Activated T-helper 1 cell treated with anti-CD3 and anti-CD28 coated beads, Interleukin-12 subunit alpha, Interleukin-12 subunit beta, Interleukin-2, Interleukin-4 antibody, amounts not matched to agents 30 ng/mL and 10 ng/mL and 1 ng/mL, durations not matched to agents 14 hours and 24 hours and 36 hours (primary cell): ENCODE data around the gene CYP8B1. TPM values are rescaled to one million over a fixed set of nuclear protein-coding genes. Genes with fewer than 3 reads are reported as not detected.

ENCODE experiments used
- DNase-seq: peaks from one replicate; pipeline ENCODE4 v3.0.0; 2021; ENCODE audit warnings: low spot score
- H3K27ac Mint-ChIP-seq: one replicate; pipeline ENCODE4 v1.8.0; 2021; ENCODE audit warnings: mild to moderate bottlenecking, mixed read lengths
- H3K27me3 Mint-ChIP-seq: one replicate; pipeline ENCODE4 v1.8.0; 2022; ENCODE audit warnings: mild to moderate bottlenecking, moderate library complexity, mixed read lengths; ENCODE audit not compliant: insufficient read depth
- H3K36me3 Mint-ChIP-seq: one replicate; pipeline ENCODE4 v1.8.0; 2021; ENCODE audit warnings: low read depth, mixed read lengths
- H3K4me1 Mint-ChIP-seq: one replicate; pipeline ENCODE4 v1.8.0; 2021; ENCODE audit warnings: low read depth, mixed read lengths
- H3K4me3 Mint-ChIP-seq: one replicate; pipeline ENCODE4 v1.8.0; 2021; ENCODE audit warnings: mild to moderate bottlenecking, moderate library complexity, mixed read lengths
- H3K9me3 Mint-ChIP-seq: one replicate; pipeline ENCODE4 v1.8.0; 2021; ENCODE audit warnings: mixed read lengths
- intact Hi-C: fragments of 100-400 bp; cut with micrococcal nuclease; formaldehyde crosslinking; loops from one replicate; pipeline ENCODE4 v1.15.1; 2024
- total RNA-seq: library from RNA; stranded (reverse); gene quantifications from 2 replicates; pipeline ENCODE4 v1.2.3, GENCODE V29; 2022

CYP8B1 gene
- total RNA-seq, 1 donor from 2014 or later = not detected

- intact Hi-C loops = no loop called here
- no peak for DNase-seq
- no peak overlapping the region for H3K27ac Mint-ChIP-seq
- H3K9me3 Mint-ChIP-seq = no peaks in the 10 kb centered on the region
- H3K4me1 Mint-ChIP-seq = peaks cover 15% of the 10 kb centered on the region
- no peaks in the 10 kb centered on the region for H3K36me3 Mint-ChIP-seq
- H3K27me3 Mint-ChIP-seq = no peaks in the 10 kb centered on the region
- H3K4me3 Mint-ChIP-seq = no peak overlapping the region
Measured at GRCh38 chr3:42844815-42845214, 30.9 kb downstream of the CYP8B1 start.

- Mint-ChIP-seq H3K27ac (no peak overlapping the region), H3K9me3 (no peaks in the 10 kb centered on the region), H3K36me3 (no peaks in the 10 kb centered on the region), H3K4me1 (peaks cover 15% of the 10 kb centered on the region), H3K27me3 (no peaks in the 10 kb centered on the region), H3K4me3 (no peak overlapping the region)
- no peak for DNase-seq
- intact Hi-C loops = no loop called here
Measured at GRCh38 chr3:42844412-42844713, 31.3 kb downstream of the CYP8B1 start.

- Mint-ChIP-seq H3K36me3 (no peaks in the 10 kb centered on the region), H3K4me3 (no peak overlapping the region), H3K9me3 (no peaks in the 10 kb centered on the region), H3K4me1 (peaks cover 15% of the 10 kb centered on the region), H3K27ac (no peak overlapping the region), H3K27me3 (no peaks in the 10 kb centered on the region)
- no peak for DNase-seq
- intact Hi-C loops = no loop called here
Measured at GRCh38 chr3:42843713-42844411, 31.8 kb downstream of the CYP8B1 start.

GRCh38 chr3:42841332-42841731, 34.3 kb downstream of the CYP8B1 start:
- no peak for DNase-seq
- Mint-ChIP-seq H3K4me3 (no peak overlapping the region), H3K36me3 (no peaks in the 10 kb centered on the region), H3K9me3 (no peaks in the 10 kb centered on the region), H3K4me1 (no peaks in the 10 kb centered on the region), H3K27ac (no peak overlapping the region), H3K27me3 (peaks cover 2% of the 10 kb centered on the region)
- intact Hi-C loops = no loop called here

- no peak overlapping the region for H3K27ac Mint-ChIP-seq
Measured at GRCh38 chr3:42839616-42840015, 36.1 kb downstream of the CYP8B1 start.

GRCh38 chr3:42838571-42838970, 37.1 kb downstream of the CYP8B1 start:
- Mint-ChIP-seq H3K4me3 (no peak overlapping the region), H3K27me3 (peaks cover 2% of the 10 kb centered on the region)
- intact Hi-C loops = no loop called here

More at GRCh38 chr3:42839616-42840015, 36.1 kb downstream of the CYP8B1 start:
- H3K27me3 Mint-ChIP-seq = peaks cover 2% of the 10 kb centered on the region
- no peaks in the 10 kb centered on the region for H3K4me1 Mint-ChIP-seq
- no peak overlapping the region for H3K4me3 Mint-ChIP-seq
- H3K36me3 Mint-ChIP-seq = no peaks in the 10 kb centered on the region
- intact Hi-C loops = loop anchor here (1.0 kb wide), 2 partner anchors 8 to 58 kb away; no protein-coding TSS in a partner anchor
- no peaks in the 10 kb centered on the region for H3K9me3 Mint-ChIP-seq
- DNase-seq = peak; percentile 5

GRCh38 chr3:42836150-42837123, 39.2 kb downstream of the CYP8B1 start:
- Mint-ChIP-seq H3K27me3 (peaks cover 2% of the 10 kb centered on the region), H3K4me3 (no peak overlapping the region), H3K36me3 (no peaks in the 10 kb centered on the region), H3K9me3 (no peaks in the 10 kb centered on the region), H3K27ac (no peak overlapping the region), H3K4me1 (peaks cover 4% of the 10 kb centered on the region)
- intact Hi-C loops = no loop called here
- no peak for DNase-seq

More at GRCh38 chr3:42838571-42838970, 37.1 kb downstream of the CYP8B1 start:
- Mint-ChIP-seq H3K4me1 (no peaks in the 10 kb centered on the region), H3K36me3 (no peaks in the 10 kb centered on the region), H3K27ac (no peak overlapping the region), H3K9me3 (no peaks in the 10 kb centered on the region)
- no peak for DNase-seq

GRCh38 chr3:42831321-42831713, 44.4 kb downstream of the CYP8B1 start:
- DNase-seq = peak; percentile 59
- peaks cover 11% of the 10 kb centered on the region for H3K27me3 Mint-ChIP-seq
- intact Hi-C loops = loop anchor here (1.0 to 5.0 kb wide), 5 partner anchors 8 to 671 kb away; partner anchors contain the start of gene HIGD1A
- H3K27ac Mint-ChIP-seq = no peak overlapping the region
- no peaks in the 10 kb centered on the region for H3K9me3 Mint-ChIP-seq
- no peak overlapping the region for H3K4me3 Mint-ChIP-seq
- H3K4me1 Mint-ChIP-seq = peaks cover 9% of the 10 kb centered on the region
- no peaks in the 10 kb centered on the region for H3K36me3 Mint-ChIP-seq

- intact Hi-C loops = loop anchor here (1.0 to 5.0 kb wide), 5 partner anchors 9 to 672 kb away; partner anchors contain the start of gene HIGD1A
- H3K27me3 Mint-ChIP-seq = peaks cover 14% of the 10 kb centered on the region
- no peaks in the 10 kb centered on the region for H3K9me3 Mint-ChIP-seq
- no peak overlapping the region for H3K27ac Mint-ChIP-seq
- peaks cover 9% of the 10 kb centered on the region for H3K4me1 Mint-ChIP-seq
- H3K36me3 Mint-ChIP-seq = no peaks in the 10 kb centered on the region
- DNase-seq = no peak
- no peak overlapping the region for H3K4me3 Mint-ChIP-seq
Measured at GRCh38 chr3:42830437-42831320, 45.0 kb downstream of the CYP8B1 start.

- H3K4me1 Mint-ChIP-seq = peaks cover 9% of the 10 kb centered on the region
- H3K4me3 Mint-ChIP-seq = no peak overlapping the region
- H3K27ac Mint-ChIP-seq = no peak overlapping the region
- H3K27me3 Mint-ChIP-seq = peaks cover 17% of the 10 kb centered on the region
- intact Hi-C loops = loop anchor here (2.0 to 5.0 kb wide), 2 partner anchors 49 to 672 kb away; no protein-coding TSS in a partner anchor
- H3K36me3 Mint-ChIP-seq = no peaks in the 10 kb centered on the region
- H3K9me3 Mint-ChIP-seq = no peaks in the 10 kb centered on the region
- no peak for DNase-seq
Measured at GRCh38 chr3:42829628-42830436, 45.8 kb downstream of the CYP8B1 start.

- Mint-ChIP-seq H3K27me3 (peaks cover 17% of the 10 kb centered on the region), H3K9me3 (no peaks in the 10 kb centered on the region), H3K36me3 (no peaks in the 10 kb centered on the region), H3K27ac (no peak overlapping the region), H3K4me3 (no peak overlapping the region), H3K4me1 (peaks cover 9% of the 10 kb centered on the region)
- no peak for DNase-seq
- intact Hi-C loops = no loop called here
Measured at GRCh38 chr3:42829083-42829627, 46.5 kb downstream of the CYP8B1 start.
